ENCODE data around the gene CGNL1. TPM values are rescaled to one million over a fixed set of nuclear protein-coding genes. Genes with fewer than 3 reads are reported as not detected.

The CGNL1 gene
- total and polyA plus RNA-seq, 8 donors = 7.3 to 35.8 (median 24.2) TPM

GRCh38 chr15:57545995-57546394 lies 169.7 kb downstream of the CGNL1 start:
- H3K27ac ChIP-seq = no peak overlapping the region

GRCh38 chr15:57547243-57547755 lies 171.0 kb downstream of the CGNL1 start:
- no peak for TF ChIP-seq CTCF (IDR thresholded peaks at IDR 0.05)

More at GRCh38 chr15:57545995-57546394, 169.7 kb downstream of the CGNL1 start:
- no peak overlapping the region for H3K4me3 ChIP-seq
- WGBS, 2 donors = 94 to 95% methylated on average over 8 of the region's 8 CpGs
- intact Hi-C loops (cut with DNase I) = loop anchor here in 1 of 3 donors (10.0 kb wide), 1 partner anchor 211 kb away; no protein-coding TSS in a partner anchor
- H3K4me1 ChIP-seq = peaks cover 11 to 30% (median 19%) of the 10 kb centered on the region in 3 donors
- ATAC-seq (no peak), FAIRE-seq (no peak), DNase-seq (no peak)
- no peaks in the 10 kb centered on the region for H3K9me3 ChIP-seq
- H3K36me3 ChIP-seq = peaks cover 0 to 32% (median 13%) of the 10 kb centered on the region in 3 donors
- H3K27me3 ChIP-seq = no peaks in the 10 kb centered on the region
- TF ChIP-seq CTCF (IDR thresholded peaks at IDR 0.05) = no peak

GRCh38 chr15:57548351-57548750 lies 172.0 kb downstream of the CGNL1 start:
- TF ChIP-seq CTCF (IDR thresholded peaks at IDR 0.05) = no peak
- peak in 1 of 6 donors; percentile 38 for DNase-seq
- Histone ChIP-seq H3K9me3 (no peaks in the 10 kb centered on the region), H3K36me3 (peaks cover 0 to 32% (median 13%) of the 10 kb centered on the region in 3 donors), H3K4me3 (no peak overlapping the region), H3K27ac (peak overlapping the region; percentile 30 to 78 (median 68)), H3K4me1 (peaks cover 11 to 33% (median 22%) of the 10 kb centered on the region in 3 donors), H3K27me3 (no peaks in the 10 kb centered on the region)
- ATAC-seq = peak; percentile 54 to 86 (median 76)
- intact Hi-C loops (cut with DNase I) = loop anchor here in 1 of 3 donors (10.0 kb wide), 1 partner anchor 214 kb away; no protein-coding TSS in a partner anchor
- FAIRE-seq = no peak
- 15 to 20% methylated on average over 2 of the region's 2 CpGs for whole genome bisulfite sequencing, 2 donors

More at GRCh38 chr15:57547243-57547755, 171.0 kb downstream of the CGNL1 start:
- Histone ChIP-seq H3K27me3 (no peaks in the 10 kb centered on the region), H3K27ac (peak overlapping the region in 1 of 4 donors; percentile 78), H3K4me1 (peaks cover 11 to 33% (median 22%) of the 10 kb centered on the region in 3 donors), H3K4me3 (no peak overlapping the region), H3K36me3 (peaks cover 0 to 32% (median 13%) of the 10 kb centered on the region in 3 donors), H3K9me3 (no peaks in the 10 kb centered on the region)
- no peak for ATAC-seq
- intact Hi-C loops (cut with DNase I) = loop anchor here in 1 of 3 donors (10.0 kb wide), 1 partner anchor 212 kb away; no protein-coding TSS in a partner anchor
- DNase-seq = no peak
- 82 to 90% methylated on average over 11 of the region's 11 CpGs for WGBS, 2 donors
- FAIRE-seq = no peak

GRCh38 chr15:57548835-57549234 lies 172.5 kb downstream of the CGNL1 start:
- ATAC-seq (peak; percentile 16 to 46 (median 32)), FAIRE-seq (no peak), DNase-seq (no peak)
- Histone ChIP-seq H3K27me3 (no peaks in the 10 kb centered on the region), H3K36me3 (peaks cover 0 to 29% (median 13%) of the 10 kb centered on the region in 3 donors), H3K9me3 (no peaks in the 10 kb centered on the region), H3K27ac (peak overlapping the region; percentile 30 to 78 (median 68)), H3K4me3 (no peak overlapping the region), H3K4me1 (peaks cover 11 to 33% (median 22%) of the 10 kb centered on the region in 3 donors)
- 34 to 64% methylated on average over 5 of the region's 5 CpGs for WGBS, 2 donors
- no peak for TF ChIP-seq CTCF (IDR thresholded peaks at IDR 0.05)
- intact Hi-C loops (cut with DNase I) = loop anchor here in 1 of 3 donors (10.0 kb wide), 1 partner anchor 214 kb away; no protein-coding TSS in a partner anchor

GRCh38 chr15:57549935-57550334 lies 173.6 kb downstream of the CGNL1 start:
- intact Hi-C loops (cut with DNase I) = loop anchor here in 1 of 3 donors (10.0 kb wide), 1 partner anchor 215 kb away; no protein-coding TSS in a partner anchor
- Histone ChIP-seq H3K9me3 (no peaks in the 10 kb centered on the region), H3K27ac (peak overlapping the region in 1 of 4 donors; percentile 75), H3K36me3 (peaks cover 0 to 18% (median 13%) of the 10 kb centered on the region in 3 donors), H3K4me3 (no peak overlapping the region), H3K27me3 (no peaks in the 10 kb centered on the region), H3K4me1 (peaks cover 11 to 33% (median 22%) of the 10 kb centered on the region in 3 donors)
- ATAC-seq (no peak), DNase-seq (no peak), FAIRE-seq (no peak)
- no peak for TF ChIP-seq CTCF (IDR thresholded peaks at IDR 0.05)
- WGBS, 2 donors = 68 to 86% methylated on average over 6 of the region's 6 CpGs
